Neural progenitor cell (in vitro differentiated cells): ENCODE results near the gene TSPAN4. TPM values are rescaled to one million over a fixed set of nuclear protein-coding genes. Genes with fewer than 3 reads are reported as not detected.

Experiments used
- DNase-seq: peaks from one replicate; pipeline ENCODE4 v3.0.0-alpha.2; 2016; ENCODE audit warnings: low spot score
- H2AFZ ChIP-seq: fragments of 200-600 bp; sonication (generic); replicated peaks from 2 replicates; pipeline ENCODE4 v1.6.1; 2016; ENCODE audit warnings: antibody characterized with exemption
- H3F3A ChIP-seq: fragments of 200-600 bp; sonication (generic); 2 replicates; pipeline ENCODE4 v1.6.1; 2016; ENCODE audit warnings: antibody characterized with exemption, low read depth
- H3K27ac ChIP-seq: fragments of 200-600 bp; sonication (generic); 2 replicates; pipeline ENCODE4 v1.5.1; 2016; ENCODE audit warnings: mild to moderate bottlenecking
- H3K27me3 ChIP-seq: fragments of 200-600 bp; sonication (generic); 2 replicates; pipeline ENCODE4 v1.6.1; 2016; ENCODE audit warnings: mild to moderate bottlenecking, moderate library complexity
- H3K36me3 ChIP-seq: fragments of 200-600 bp; sonication (generic); 2 replicates; pipeline ENCODE4 v1.5.1; 2016
- H3K4me1 ChIP-seq: fragments of 200-600 bp; sonication (generic); 2 replicates; pipeline ENCODE4 v1.6.1; 2016; ENCODE audit warnings: mixed run types
- H3K4me2 ChIP-seq: fragments of 200-600 bp; sonication (generic); 2 replicates; pipeline ENCODE4 v1.6.1; 2016
- H3K4me3 ChIP-seq: fragments of 200-600 bp; sonication (generic); 2 replicates; pipeline ENCODE4 v1.5.1; 2016
- H3K79me2 ChIP-seq: fragments of 200-600 bp; sonication (generic); 2 replicates; pipeline ENCODE4 v1.6.1; 2016; ENCODE audit warnings: low read depth
- H3K9ac ChIP-seq: fragments of 200-600 bp; sonication (generic); 2 replicates; pipeline ENCODE4 v1.6.1; 2016
- H3K9me3 ChIP-seq: fragments of 200-600 bp; sonication (generic); 2 replicates; pipeline ENCODE4 v1.5.1; 2016; ENCODE audit warnings: low read depth
- H4K20me1 ChIP-seq: fragments of 200-600 bp; sonication (generic); 2 replicates; pipeline ENCODE4 v1.6.1; 2016; ENCODE audit warnings: low read depth
- H3K27ac Mint-ChIP-seq: 3 replicates; pipeline ENCODE4 v1.8.0; 2021; ENCODE audit warnings: mixed read lengths
- H3K27me3 Mint-ChIP-seq: 2 replicates; pipeline ENCODE4 v1.8.0; 2022; ENCODE audit warnings: low read depth, mild to moderate bottlenecking, inconsistent platforms, moderate library complexity, mixed read lengths; ENCODE audit not compliant: insufficient read depth
- H3K36me3 Mint-ChIP-seq: 3 replicates; pipeline ENCODE4 v1.8.0; 2021; ENCODE audit warnings: mixed read lengths
- H3K4me1 Mint-ChIP-seq: 3 replicates; pipeline ENCODE4 v1.8.0; 2021; ENCODE audit warnings: mixed read lengths
- H3K4me3 Mint-ChIP-seq: 3 replicates; pipeline ENCODE4 v1.8.0; 2021; ENCODE audit warnings: mild to moderate bottlenecking, moderate library complexity, mixed read lengths
- H3K9me3 Mint-ChIP-seq: 3 replicates; pipeline ENCODE4 v1.8.0; 2020; ENCODE audit warnings: mixed read lengths
- CTCF ChIP-seq: fragments of 200-600 bp; sonication (generic); IDR thresholded peaks from 2 replicates; pipeline ENCODE4 v1.5.1; 2017; ENCODE audit warnings: antibody characterized with exemption, mild to moderate bottlenecking
- EZH2 ChIP-seq: fragments of 200-600 bp; sonication (generic); IDR thresholded peaks from 2 replicates; pipeline ENCODE4 v1.6.1; 2017; ENCODE audit warnings: antibody characterized with exemption, mild to moderate bottlenecking, moderate library complexity
- EZH2phosphoT487 ChIP-seq: fragments of 200-600 bp; sonication (generic); IDR thresholded peaks from 2 replicates; pipeline ENCODE4 v1.6.1; 2017; ENCODE audit warnings: antibody characterized with exemption
- total RNA-seq: library from RNA; depleted of rRNA; stranded (reverse); fragments of >200 nt; gene quantifications from 2 replicates; pipeline ENCODE4 v1.2.3, GENCODE V29; 2015; ENCODE audit warnings: low replicate concordance

TSPAN4 gene
- total RNA-seq, 1 donor from 2014 or later, result 19.6 TPM

DNA sequence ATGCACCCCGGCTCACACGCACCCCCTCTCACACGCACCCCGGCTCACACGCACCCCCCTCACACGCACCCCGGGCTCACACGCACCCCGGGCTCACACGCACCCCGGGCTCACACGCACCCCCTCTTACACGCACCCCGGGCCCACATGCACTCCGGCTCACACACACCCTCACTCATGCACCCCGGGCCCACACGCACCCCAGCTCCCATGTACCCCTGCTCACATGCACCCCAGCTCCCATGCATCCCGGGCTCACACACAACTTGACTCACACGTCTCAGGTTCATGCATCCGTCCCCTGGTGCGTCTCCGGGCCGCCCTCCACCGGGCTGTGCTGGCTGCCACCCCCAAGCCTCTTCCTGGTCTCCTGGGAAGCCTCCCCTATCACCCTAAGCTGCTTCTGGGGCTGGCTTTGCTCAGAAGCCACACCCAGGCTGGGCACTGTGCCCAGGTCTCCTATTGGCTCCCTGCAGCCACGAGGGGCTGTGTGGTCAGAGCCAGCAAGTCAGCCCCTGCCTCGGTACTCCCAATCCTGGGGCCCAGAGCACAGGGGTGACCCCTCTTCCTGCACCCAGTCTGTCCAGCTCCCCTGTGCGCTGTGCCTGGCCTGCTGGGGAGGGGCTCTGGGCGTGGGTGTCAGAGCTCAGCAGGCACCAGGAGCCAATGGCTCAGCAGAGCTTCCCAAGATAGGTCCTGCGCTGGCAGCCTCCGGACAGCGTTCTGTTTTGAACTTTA lies 16.9 kb downstream of the TSPAN4 start:
- Histone ChIP-seq H3K79me2 (no peaks in the 10 kb centered on the region), H3K4me1 (peaks cover 28% of the 10 kb centered on the region), H3K4me3 (no peak overlapping the region), H3K4me2 (no peak overlapping the region), H3K36me3 (no peaks in the 10 kb centered on the region), H2AFZ (no peak overlapping the region), H4K20me1 (peaks cover 44% of the 10 kb centered on the region), H3K9me3 (no peaks in the 10 kb centered on the region), H3K27me3 (no peaks in the 10 kb centered on the region), H3K27ac (no peak overlapping the region), H3F3A (peaks cover 12% of the 10 kb centered on the region), H3K9ac (no peak overlapping the region)
- H3K36me3 Mint-ChIP-seq, result no peaks in the 10 kb centered on the region
- peaks cover 2% of the 10 kb centered on the region for H3K27me3 Mint-ChIP-seq
- TF ChIP-seq EZH2phosphoT487 (no peak), EZH2 (no peak), CTCF (no peak)
- H3K4me1 Mint-ChIP-seq, result peaks cover 18% of the 10 kb centered on the region
- no peak overlapping the region for H3K4me3 Mint-ChIP-seq
- no peak for DNase-seq
- no peak overlapping the region for H3K27ac Mint-ChIP-seq
- H3K9me3 Mint-ChIP-seq, result no peaks in the 10 kb centered on the region

DNA sequence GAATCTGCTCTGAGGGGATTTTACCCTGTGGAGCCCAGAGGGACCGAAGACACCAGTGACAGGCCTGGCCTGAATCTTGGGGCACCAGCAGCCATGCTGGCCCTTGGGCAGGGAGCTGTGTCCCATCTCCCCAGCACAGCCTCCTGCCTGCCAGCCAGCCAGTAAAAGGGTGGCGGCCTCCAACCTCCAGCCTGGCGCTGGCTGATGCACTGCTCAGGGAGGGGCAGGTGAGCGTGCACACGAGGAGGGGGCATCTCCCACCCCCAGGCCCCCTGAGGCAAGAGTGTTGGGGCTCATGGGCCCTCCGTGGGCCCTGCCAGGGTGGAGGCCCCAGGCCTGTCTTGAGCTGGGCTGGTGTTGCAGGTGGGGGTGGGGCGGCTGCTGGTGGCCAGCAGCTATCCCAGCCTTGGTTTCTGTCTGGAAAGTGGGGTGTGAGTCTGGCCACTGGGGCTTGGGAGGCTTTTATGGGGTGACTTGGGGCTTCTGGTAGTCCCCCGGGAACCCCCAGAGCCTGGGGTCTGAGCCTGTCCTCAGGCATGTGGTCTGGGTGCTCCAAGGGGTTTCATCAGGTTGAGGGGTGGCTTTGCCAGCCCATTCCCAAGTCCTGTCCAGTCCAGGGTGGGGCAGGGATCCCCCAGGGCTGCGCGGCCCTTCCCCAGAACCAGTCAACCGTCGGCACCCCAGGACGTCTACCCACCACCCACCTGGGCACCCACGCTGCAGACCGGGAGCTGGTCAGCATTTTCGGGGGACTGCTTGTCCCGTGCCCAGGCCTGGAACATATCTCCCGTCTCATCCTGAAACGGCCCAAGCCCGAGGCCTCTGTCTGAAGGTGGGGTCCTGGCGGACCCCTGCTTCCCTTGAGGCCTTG lies 17.8 kb downstream of the TSPAN4 start:
- H3K4me2 ChIP-seq, result no peak overlapping the region
- no peak overlapping the region for H3K27ac Mint-ChIP-seq

DNA sequence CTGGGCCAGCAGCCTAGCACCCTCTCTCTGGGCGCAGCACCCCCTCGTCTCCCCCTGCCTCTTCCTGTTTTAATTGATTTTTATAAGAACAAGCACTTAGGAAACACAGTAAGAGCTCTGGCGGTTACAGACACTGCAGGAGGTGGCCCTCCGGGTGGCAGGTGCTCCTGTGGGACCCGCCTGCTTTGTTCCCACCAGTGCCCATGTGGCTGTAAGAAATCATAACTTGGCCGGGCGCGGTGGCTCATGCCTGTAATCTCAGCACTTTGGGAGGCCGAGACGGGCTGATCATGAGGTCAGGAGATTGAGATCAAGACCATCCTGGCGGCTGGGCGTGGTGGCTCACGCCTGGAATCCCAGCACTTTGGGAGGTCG lies 18.4 kb downstream of the TSPAN4 start:
- Histone ChIP-seq H3K4me1 (peaks cover 19% of the 10 kb centered on the region), H3K9ac (no peak overlapping the region), H4K20me1 (peaks cover 29% of the 10 kb centered on the region), H3K9me3 (no peaks in the 10 kb centered on the region), H3K36me3 (no peaks in the 10 kb centered on the region), H3K27ac (no peak overlapping the region), H2AFZ (no peak overlapping the region), H3K27me3 (no peaks in the 10 kb centered on the region), H3K79me2 (no peaks in the 10 kb centered on the region), H3F3A (peaks cover 4% of the 10 kb centered on the region), H3K4me3 (no peak overlapping the region), H3K4me2 (no peak overlapping the region)
- TF ChIP-seq EZH2phosphoT487 (no peak), CTCF (no peak), EZH2 (no peak)
- peaks cover 2% of the 10 kb centered on the region for H3K27me3 Mint-ChIP-seq
- H3K9me3 Mint-ChIP-seq, result no peaks in the 10 kb centered on the region
- H3K36me3 Mint-ChIP-seq, result no peaks in the 10 kb centered on the region
- H3K27ac Mint-ChIP-seq, result no peak overlapping the region
- H3K4me1 Mint-ChIP-seq, result peaks cover 17% of the 10 kb centered on the region
- no peak overlapping the region for H3K4me3 Mint-ChIP-seq
- DNase-seq, result no peak

More for the DNA sequence above, 17.8 kb downstream of the TSPAN4 start:
- DNase-seq, result no peak
- Histone ChIP-seq H3K9ac (no peak overlapping the region), H3K4me3 (no peak overlapping the region), H3K36me3 (no peaks in the 10 kb centered on the region), H4K20me1 (peaks cover 35% of the 10 kb centered on the region), H3K27ac (no peak overlapping the region), H3K79me2 (no peaks in the 10 kb centered on the region), H3F3A (peaks cover 4% of the 10 kb centered on the region), H3K9me3 (no peaks in the 10 kb centered on the region), H3K27me3 (no peaks in the 10 kb centered on the region), H2AFZ (no peak overlapping the region), H3K4me1 (peaks cover 19% of the 10 kb centered on the region)
- H3K4me1 Mint-ChIP-seq, result peaks cover 17% of the 10 kb centered on the region
- H3K36me3 Mint-ChIP-seq, result no peaks in the 10 kb centered on the region
- H3K27me3 Mint-ChIP-seq, result peaks cover 2% of the 10 kb centered on the region
- TF ChIP-seq CTCF, result no peak
- no peak for TF ChIP-seq EZH2
- TF ChIP-seq EZH2phosphoT487, result no peak
- no peaks in the 10 kb centered on the region for H3K9me3 Mint-ChIP-seq
- no peak overlapping the region for H3K4me3 Mint-ChIP-seq
